H1 (cell line): ENCODE measurements around the gene NACAD. TPM values are rescaled to one million over a fixed set of nuclear protein-coding genes. Genes with fewer than 3 reads are reported as not detected.

Source experiments
- CTCF ChIA-PET: fragments of 300-600 bp; sonication (Branson Sonifier 250); formaldehyde crosslinking; loops from one replicate; lab custom pipeline; 2021; ENCODE audit not compliant: partially characterized antibody; lab: Charles Lee
- POLR2A ChIA-PET: fragments of 300-600 bp; sonication (Branson Sonifier 250); formaldehyde crosslinking; loops from one replicate; lab custom pipeline; 2021; ENCODE audit warnings: inconsistent platforms; ENCODE audit not compliant: partially characterized antibody; lab: Charles Lee
- DNase-seq, 2 experiments: peaks; one replicate each; pipeline versions ENCODE4 v3.0.0 to v3.0.0-alpha.2; 2010 to 2022; ENCODE audit warnings: low spot score in 2 of 2, low read depth in 1 of 2, mixed read lengths in 1 of 2
- FAIRE-seq: peaks from 2 replicates; lab custom pipeline; 2011; peaks lifted over from hg19 to GRCh38; lab: Jason Lieb, UNC
- H2AFZ ChIP-seq: 2 replicates; pipeline ENCODE4 v1.8.1; 2012; ENCODE audit warnings: low read length, inconsistent platforms
- H2AK5ac ChIP-seq: 2 replicates; pipeline ENCODE4 v1.6.1; 2013; ENCODE audit warnings: low read depth, low read length
- H2BK120ac ChIP-seq: replicated peaks from 2 replicates; pipeline ENCODE3; 2013; ENCODE audit warnings: low read depth, low read length, inconsistent platforms
- H2BK12ac ChIP-seq: 2 replicates; pipeline ENCODE4 v1.6.1; 2013; ENCODE audit warnings: low read depth, low read length
- H2BK15ac ChIP-seq: 2 replicates; pipeline ENCODE4 v1.6.1; 2013; ENCODE audit warnings: low read length
- H2BK20ac ChIP-seq: 2 replicates; pipeline ENCODE4 v1.6.1; 2013; ENCODE audit warnings: low read length
- H2BK5ac ChIP-seq: 2 replicates; pipeline ENCODE4 v1.6.1; 2013; ENCODE audit warnings: low read depth, low read length
- H3K14ac ChIP-seq: 2 replicates; pipeline ENCODE4 v1.6.1; 2013; ENCODE audit warnings: inconsistent platforms; ENCODE audit not compliant: insufficient read length
- H3K18ac ChIP-seq: 2 replicates; pipeline ENCODE4 v1.6.1; 2013; ENCODE audit warnings: low read length; ENCODE audit errors: extremely low read depth
- H3K23ac ChIP-seq: 2 replicates; pipeline ENCODE4 v1.6.1; 2013; ENCODE audit warnings: inconsistent platforms; ENCODE audit not compliant: insufficient read length
- H3K23me2 ChIP-seq: 2 replicates; pipeline ENCODE4 v1.6.1; 2013; ENCODE audit warnings: low read depth, low read length
- H3K27ac ChIP-seq: 2 replicates; pipeline ENCODE4 v1.6.1; 2011; ENCODE audit warnings: low read depth, low read length, inconsistent platforms
- H3K27me3 ChIP-seq, 4 experiments: replicated peaks in 1 of 4; 1 replicate in 1 of 4; 2 replicates in 3 of 4; pipeline versions ENCODE4 v1.6.1 to v1.8.1; 2011 to 2013; ENCODE audit warnings: low read length in 3 of 4, mild to moderate bottlenecking in 3 of 4, inconsistent platforms in 2 of 4, mixed read lengths in 2 of 4, moderate library complexity in 1 of 4; ENCODE audit not compliant: control insufficient read depth in 3 of 4, insufficient read depth in 3 of 4; ENCODE audit errors: extremely low read depth in 1 of 4
- H3K36me3 ChIP-seq, 4 experiments: 2 replicates each; pipeline versions ENCODE4 v1.6.1 to v1.8.1; 2011 to 2013; ENCODE audit warnings: mild to moderate bottlenecking in 4 of 4, low read length in 3 of 4, moderate library complexity in 2 of 4, control low read depth in 1 of 4, inconsistent platforms in 1 of 4; ENCODE audit not compliant: insufficient read depth in 4 of 4, control insufficient read depth in 2 of 4
- H3K4ac ChIP-seq: replicated peaks from 2 replicates; pipeline ENCODE3; 2013; ENCODE audit warnings: low read length, low read depth, mixed read lengths, inconsistent platforms; ENCODE audit not compliant: insufficient read length
- H3K4me1 ChIP-seq, 4 experiments: replicated peaks in 1 of 4; 1 replicate in 1 of 4; 2 replicates in 3 of 4; pipeline versions ENCODE4 v1.6.1 to v1.8.1; 2011 to 2013; ENCODE audit warnings: low read length in 3 of 4, inconsistent platforms in 2 of 4, mixed read lengths in 1 of 4; ENCODE audit not compliant: insufficient read depth in 4 of 4, control insufficient read depth in 3 of 4
- H3K4me2 ChIP-seq, 2 experiments: 2 replicates each; pipeline versions ENCODE4 v1.6.1 to v1.8.1; 2011 to 2013; ENCODE audit warnings: low read depth in 2 of 2, low read length in 2 of 2, control low read depth in 1 of 2, inconsistent platforms in 1 of 2, mild to moderate bottlenecking in 1 of 2; ENCODE audit not compliant: insufficient read depth in 1 of 2
- H3K4me3 ChIP-seq, 4 experiments: fragments of 200-600, 300-600 bp in 1 of 4; sonication (generic), shearing (Covaris generic), sonication (Bioruptor Twin) in 1 of 4; 2 replicates each; pipeline versions ENCODE4 v1.5.1 to v1.8.1; 2011 to 2016; ENCODE audit warnings: low read length in 4 of 4, low read depth in 3 of 4, control low read depth in 2 of 4, inconsistent platforms in 2 of 4, mild to moderate bottlenecking in 2 of 4, mixed read lengths in 1 of 4, moderate library complexity in 1 of 4; ENCODE audit not compliant: insufficient read depth in 2 of 4; ENCODE audit errors: extremely low read depth in 1 of 4
- H3K56ac ChIP-seq: replicated peaks from 2 replicates; pipeline ENCODE3; 2013; ENCODE audit warnings: low read depth, mild to moderate bottlenecking, mixed read lengths, low read length, inconsistent platforms; ENCODE audit not compliant: insufficient read length
- H3K79me1 ChIP-seq: 2 replicates; pipeline ENCODE4 v1.6.1; 2013; ENCODE audit warnings: low read depth, low read length, control low read depth
- H3K79me2 ChIP-seq, 2 experiments: 2 replicates each; pipeline versions ENCODE4 v1.6.1 to v1.8.1; 2012 to 2013; ENCODE audit warnings: low read length in 2 of 2, mild to moderate bottlenecking in 2 of 2, inconsistent platforms in 1 of 2; ENCODE audit not compliant: insufficient read depth in 2 of 2, control insufficient read depth in 1 of 2
- H3K9ac ChIP-seq, 4 experiments: replicated peaks in 1 of 4; 1 replicate in 1 of 4; 2 replicates in 3 of 4; pipeline versions ENCODE4 v1.6.1 to v1.8.1; 2011 to 2013; ENCODE audit warnings: low read depth in 3 of 4, low read length in 3 of 4, control low read depth in 2 of 4, mild to moderate bottlenecking in 2 of 4, moderate library complexity in 2 of 4, inconsistent platforms in 1 of 4; ENCODE audit errors: extremely low read depth in 1 of 4
- H3K9me3 ChIP-seq, 2 experiments: 2 replicates each; pipeline versions ENCODE4 v1.6.1 to v1.8.1; 2012 to 2013; ENCODE audit warnings: mild to moderate bottlenecking in 2 of 2, moderate library complexity in 2 of 2, control low read depth in 1 of 2, inconsistent platforms in 1 of 2, low read depth in 1 of 2, low read length in 1 of 2, mixed read lengths in 1 of 2; ENCODE audit not compliant: insufficient read depth in 2 of 2
- H4K20me1 ChIP-seq, 2 experiments: replicated peaks in 1 of 2; 2 replicates each; pipeline versions ENCODE3 to v1.8.1; 2011 to 2013; ENCODE audit warnings: inconsistent platforms in 2 of 2, low read length in 2 of 2, mild to moderate bottlenecking in 1 of 2; ENCODE audit not compliant: insufficient read depth in 2 of 2, control insufficient read depth in 1 of 2
- H4K5ac ChIP-seq: 2 replicates; pipeline ENCODE4 v1.6.1; 2013; ENCODE audit warnings: low read length, low read depth, mixed read lengths, inconsistent platforms; ENCODE audit not compliant: insufficient read length
- H4K8ac ChIP-seq: 2 replicates; pipeline ENCODE4 v1.8.0; 2013; ENCODE audit warnings: mild to moderate bottlenecking, moderate library complexity, low read length, inconsistent platforms; ENCODE audit not compliant: insufficient read depth; ENCODE audit errors: extremely low read depth
- H4K91ac ChIP-seq: replicated peaks from 2 replicates; pipeline ENCODE3; 2013; ENCODE audit warnings: low read length, mixed read lengths, inconsistent platforms; ENCODE audit not compliant: insufficient read length
- ASH2L ChIP-seq: fragments of 200-600, 300-600 bp; sonication (generic); IDR thresholded peaks from one replicate; pipeline ENCODE4 v1.7.1; 2017; ENCODE audit warnings: low read length
- BACH1 ChIP-seq: IDR thresholded peaks from 2 replicates; pipeline ENCODE4 v1.6.1; 2012; ENCODE audit warnings: low read length, improper control_type of control experiment
- CBX5 ChIP-seq: fragments of 300-800, 300-1000 bp; sonication (generic); IDR thresholded peaks from 2 replicates; pipeline ENCODE4 v1.7.1; 2016; ENCODE audit warnings: antibody characterized with exemption, low read length, low read depth
- GABPA ChIP-seq: IDR thresholded peaks from 2 replicates; pipeline ENCODE4 v1.6.1; 2011; ENCODE audit warnings: mild to moderate bottlenecking, low read length, moderate library complexity, borderline replicate concordance; ENCODE audit not compliant: insufficient read depth
- GTF2F1 ChIP-seq: IDR thresholded peaks from 2 replicates; pipeline ENCODE4 v1.6.1; 2012; ENCODE audit warnings: low read depth, low read length, improper control_type of control experiment, borderline replicate concordance
- HDAC6 ChIP-seq: IDR thresholded peaks from one replicate; pipeline ENCODE4 v1.7.1; 2012; ENCODE audit warnings: low read depth, mild to moderate bottlenecking, inconsistent platforms, low read length, moderate library complexity
- SAP30 ChIP-seq: fragments of 300-600 bp; sonication (generic); IDR thresholded peaks from 2 replicates; pipeline ENCODE4 v1.7.1; 2012; ENCODE audit warnings: low read length, moderate library complexity, mild to moderate bottlenecking, inconsistent platforms; ENCODE audit not compliant: insufficient read depth, insufficient replicate concordance
- SUZ12 ChIP-seq: fragments of 200-600 bp; sonication (generic); IDR thresholded peaks from 2 replicates; pipeline ENCODE4 v1.6.1; 2012; ENCODE audit warnings: mild to moderate bottlenecking, inconsistent platforms, low read length, moderate library complexity, mixed read lengths
- TAF1 ChIP-seq: IDR thresholded peaks from 2 replicates; pipeline ENCODE4 v1.6.1; 2011; ENCODE audit warnings: mild to moderate bottlenecking, low read depth, low read length
- TAF7 ChIP-seq: optimal IDR thresholded peaks from 2 replicates; pipeline ENCODE3; 2011; ENCODE audit warnings: low read depth, mild to moderate bottlenecking, inconsistent platforms, low read length, moderate library complexity, borderline replicate concordance
- ZNF274 ChIP-seq: IDR thresholded peaks from 2 replicates; pipeline ENCODE4 v1.7.0; 2012; ENCODE audit warnings: low read length, borderline replicate concordance; ENCODE audit errors: extremely low read depth
- WGBS, 2 experiments: shearing (Covaris generic) in 1 of 2; methylation state at CpG; one replicate each; pipeline versions ENCODE4 v1.1.6 to v1.1.7; 2013 to 2015; ENCODE audit warnings: low lambda C conversion rate in 2 of 2, mixed read lengths in 2 of 2, inconsistent platforms in 1 of 2, low coverage in 1 of 2, missing lambda C conversion rate in 1 of 2; ENCODE audit not compliant: insufficient replicate concordance in 2 of 2, insufficient coverage in 1 of 2, insufficient read length in 1 of 2; ENCODE audit errors: extremely low coverage in 1 of 2, missing lambda C conversion rate in 1 of 2; 5-methylcytosine and 5-hydroxymethylcytosine counted together
- polyA plus RNA-seq, 7 experiments: library from polyadenylated mRNA; depleted of rRNA in 3 of 7; stranded (reverse) in 5 of 7; unstranded in 2 of 7; fragments of >200 nt in 5 of 7; fragments of 200-250 nt in 2 of 7; gene quantifications; 1 replicate in 5 of 7; 2 replicates in 1 of 7; 4 replicates in 1 of 7; pipeline versions ENCODE4 v1.2.1 to v1.2.3, GENCODE V29; 2011 to 2013; ENCODE audit warnings: missing spikeins in 2 of 7, mixed read lengths in 2 of 7
- total RNA-seq: library from RNA; stranded (reverse); fragmentation: NEBNext Ultra II Directional; extraction: Animal tissue kit (Norgen Biotek cat#: 25700); gene quantifications from 2 replicates; pipeline ENCODE4 v1.2.1, GENCODE V29; 2021
- TF ChIP-seq, protein P1 (sequence below): IDR thresholded peaks from 2 replicates; pipeline ENCODE4 v1.6.1; 2012; ENCODE audit warnings: inconsistent platforms
- TF ChIP-seq, protein P2 (sequence below): IDR thresholded peaks from 2 replicates; pipeline ENCODE4 v1.6.1; 2011; ENCODE audit warnings: low read length, improper control_type of control experiment

Gene NACAD
- total and polyA plus RNA-seq, 2 of the 8 experiments (the other 6 are each of a cell fraction or from before 2014, with no cell fraction given): 1.3 to 6.0 TPM

DNA sequence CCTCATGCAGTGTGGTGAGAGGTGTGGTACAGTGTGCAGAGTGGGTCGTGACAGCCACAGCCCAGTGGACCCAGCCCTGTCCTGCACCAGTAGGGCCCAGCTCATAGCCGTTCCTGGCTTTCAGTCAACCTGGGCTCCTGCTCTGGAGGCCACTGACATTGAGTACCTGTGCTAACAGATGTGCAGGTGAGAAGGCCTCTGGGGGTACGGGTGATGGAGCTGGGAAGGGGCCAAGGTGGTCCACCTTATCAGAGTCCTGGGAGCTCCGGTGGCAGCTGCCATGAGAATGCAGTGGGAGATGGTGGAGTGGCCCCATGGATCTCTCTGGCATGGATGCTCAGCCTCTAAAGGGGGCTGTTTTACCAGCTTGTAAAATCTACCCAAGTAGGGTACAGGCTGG lies 28.8 kb upstream of the NACAD start:
- Histone ChIP-seq H2BK20ac (no peak overlapping the region), H4K91ac (no peak overlapping the region), H3K56ac (no peak overlapping the region), H3K27ac (no peak overlapping the region), H3K9ac (no peak overlapping the region), H2AFZ (no peak overlapping the region), H2BK120ac (no peak overlapping the region), H4K20me1 (no peaks in the 10 kb centered on the region), H3K9me3 (no peaks in the 10 kb centered on the region), H3K18ac (no peak overlapping the region), H3K4me3 (no peak overlapping the region), H2BK12ac (peak overlapping the region; percentile 43; the same call in 1 of the 2 replicates), H2BK15ac (no peak overlapping the region), H4K5ac (no peak overlapping the region), H3K79me2 (no peaks in the 10 kb centered on the region), H2BK5ac (no peak overlapping the region), H3K36me3 (no peaks in the 10 kb centered on the region), H4K8ac (no peak overlapping the region), H3K4ac (no peak overlapping the region), H3K4me2 (no peak overlapping the region), H3K4me1 (no peaks in the 10 kb centered on the region), H3K79me1 (no peaks in the 10 kb centered on the region), H2AK5ac (no peak overlapping the region), H3K14ac (no peak overlapping the region), H3K23me2 (no peaks in the 10 kb centered on the region), H3K27me3 (peaks cover 0 to 4% (median 1%) of the 10 kb centered on the region in 4 experiments; a peak in 1 of 7 replicates), H3K23ac (no peak overlapping the region)
- POLR2A ChIA-PET: interaction anchor here (1.3 kb wide), 1 partner anchor 132 kb away, joined by 4 read pairs; no protein-coding TSS in a partner anchor
- FAIRE-seq (no peak), DNase-seq (no peak)
- WGBS, 2 experiments: 72% methylated on average over 4 of the region's 4 CpGs; no CpG with 5 or more reads in 1 of the 2 experiments
- CTCF ChIA-PET: interaction anchor here (1.6 to 4.2 kb wide), 2 partner anchors 18 to 144 kb away, joined by 4 to 21 read pairs; no protein-coding TSS in a partner anchor
- TF ChIP-seq, protein P1, sequence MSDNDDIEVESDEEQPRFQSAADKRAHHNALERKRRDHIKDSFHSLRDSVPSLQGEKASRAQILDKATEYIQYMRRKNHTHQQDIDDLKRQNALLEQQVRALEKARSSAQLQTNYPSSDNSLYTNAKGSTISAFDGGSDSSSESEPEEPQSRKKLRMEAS: no peak
- TF ChIP-seq HDAC6 (no peak), ASH2L (no peak), ZNF274 (no peak), SUZ12 (no peak), TAF1 (no peak), TAF7 (no peak), GTF2F1 (no peak), SAP30 (no peak), GABPA (no peak), BACH1 (no peak), CBX5 (no peak)
- TF ChIP-seq, protein P2, sequence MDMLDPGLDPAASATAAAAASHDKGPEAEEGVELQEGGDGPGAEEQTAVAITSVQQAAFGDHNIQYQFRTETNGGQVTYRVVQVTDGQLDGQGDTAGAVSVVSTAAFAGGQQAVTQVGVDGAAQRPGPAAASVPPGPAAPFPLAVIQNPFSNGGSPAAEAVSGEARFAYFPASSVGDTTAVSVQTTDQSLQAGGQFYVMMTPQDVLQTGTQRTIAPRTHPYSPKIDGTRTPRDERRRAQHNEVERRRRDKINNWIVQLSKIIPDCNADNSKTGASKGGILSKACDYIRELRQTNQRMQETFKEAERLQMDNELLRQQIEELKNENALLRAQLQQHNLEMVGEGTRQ: no peak
